ENCODE measurements around the gene FAR2. TPM values are rescaled to one million over a fixed set of nuclear protein-coding genes. Genes with fewer than 3 reads are reported as not detected.
"Not testable (repeated sequence)": the region's sequence is repeated elsewhere in the genome, so short reads cannot be mapped to it uniquely, and the experiment has no call there.

FAR2 gene
- polyA plus RNA-seq, 2 donors = 0.92 to 1.5 TPM

GRCh38 chr12:29133181-29133580, 15.9 kb upstream of the FAR2 start:
- Histone ChIP-seq H3K4me3 (ENCODE audit: low read depth in 1 of 2, low read length in 2 of 2) (no peak overlapping the region), H3K27ac (ENCODE audit: low read depth in 2 of 2, low read length in 1 of 2) (no peak overlapping the region), H3K4me1 (ENCODE audit: control insufficient read depth in 2 of 2, insufficient read depth in 2 of 2, low read length in 1 of 2) (no peaks in the 10 kb centered on the region), H3K36me3 (ENCODE audit: control insufficient read depth in 2 of 2, insufficient read depth in 2 of 2, low read length in 1 of 2) (no peaks in the 10 kb centered on the region), H3K9me3 (ENCODE audit: control insufficient read depth in 2 of 2, insufficient read depth in 1 of 2, low read depth in 1 of 2, low read length in 1 of 2) (no peaks in the 10 kb centered on the region), H3K27me3 (ENCODE audit: control insufficient read depth in 1 of 2, insufficient read depth in 2 of 2, low read length in 2 of 2) (no peaks in the 10 kb centered on the region)
- 69 to 82% methylated on average over 2 of the region's 2 CpGs for WGBS, 2 donors

GRCh38 chr12:29133680-29134079, 15.4 kb upstream of the FAR2 start:
- H3K27me3 ChIP-seq (ENCODE audit: control insufficient read depth in 1 of 2, insufficient read depth in 2 of 2, low read length in 2 of 2) = no peaks in the 10 kb centered on the region
- no peak overlapping the region for H3K4me3 ChIP-seq (ENCODE audit: low read depth in 1 of 2, low read length in 2 of 2)
- H3K27ac ChIP-seq (ENCODE audit: low read depth in 2 of 2, low read length in 1 of 2) = no peak overlapping the region
- no peaks in the 10 kb centered on the region for H3K36me3 ChIP-seq (ENCODE audit: control insufficient read depth in 2 of 2, insufficient read depth in 2 of 2, low read length in 1 of 2)
- H3K4me1 ChIP-seq (ENCODE audit: control insufficient read depth in 2 of 2, insufficient read depth in 2 of 2, low read length in 1 of 2) = no peaks in the 10 kb centered on the region
- WGBS, 2 donors = 67 to 75% methylated on average over 4 of the region's 4 CpGs
- H3K9me3 ChIP-seq (ENCODE audit: control insufficient read depth in 2 of 2, insufficient read depth in 1 of 2, low read depth in 1 of 2, low read length in 1 of 2) = no peaks in the 10 kb centered on the region

- 86 to 92% methylated on average over 3 of the region's 3 CpGs for WGBS, 2 donors
- not testable (repeated sequence) for H3K27me3 ChIP-seq (ENCODE audit: control insufficient read depth in 1 of 2, insufficient read depth in 2 of 2, low read length in 2 of 2); H3K36me3 ChIP-seq (ENCODE audit: control insufficient read depth in 2 of 2, insufficient read depth in 2 of 2, low read length in 1 of 2); H3K4me1 ChIP-seq (ENCODE audit: control insufficient read depth in 2 of 2, insufficient read depth in 2 of 2, low read length in 1 of 2); H3K4me3 ChIP-seq (ENCODE audit: low read depth in 1 of 2, low read length in 2 of 2); H3K9me3 ChIP-seq (ENCODE audit: control insufficient read depth in 2 of 2, insufficient read depth in 1 of 2, low read depth in 1 of 2, low read length in 1 of 2); H3K27ac ChIP-seq (ENCODE audit: low read depth in 2 of 2, low read length in 1 of 2)
Observed at GRCh38 chr12:29138256-29138655, 10.8 kb upstream of the FAR2 start.

GRCh38 chr12:29138855-29139254, 10.2 kb upstream of the FAR2 start:
- not testable (repeated sequence) for H3K36me3 ChIP-seq (ENCODE audit: control insufficient read depth in 2 of 2, insufficient read depth in 2 of 2, low read length in 1 of 2); H3K4me1 ChIP-seq (ENCODE audit: control insufficient read depth in 2 of 2, insufficient read depth in 2 of 2, low read length in 1 of 2); H3K27me3 ChIP-seq (ENCODE audit: control insufficient read depth in 1 of 2, insufficient read depth in 2 of 2, low read length in 2 of 2); H3K4me3 ChIP-seq (ENCODE audit: low read depth in 1 of 2, low read length in 2 of 2); H3K9me3 ChIP-seq (ENCODE audit: control insufficient read depth in 2 of 2, insufficient read depth in 1 of 2, low read depth in 1 of 2, low read length in 1 of 2); H3K27ac ChIP-seq (ENCODE audit: low read depth in 2 of 2, low read length in 1 of 2)
- WGBS, 2 donors = 71 to 73% methylated on average over 4 of the region's 4 CpGs

- Histone ChIP-seq H3K27me3 (ENCODE audit: control insufficient read depth in 1 of 2, insufficient read depth in 2 of 2, low read length in 2 of 2) (no peaks in the 10 kb centered on the region), H3K4me1 (ENCODE audit: control insufficient read depth in 2 of 2, insufficient read depth in 2 of 2, low read length in 1 of 2) (peaks cover 0 to 4% of the 10 kb centered on the region in 2 donors), H3K4me3 (ENCODE audit: low read depth in 1 of 2, low read length in 2 of 2) (no peak overlapping the region), H3K36me3 (ENCODE audit: control insufficient read depth in 2 of 2, insufficient read depth in 2 of 2, low read length in 1 of 2) (no peaks in the 10 kb centered on the region), H3K9me3 (ENCODE audit: control insufficient read depth in 2 of 2, insufficient read depth in 1 of 2, low read depth in 1 of 2, low read length in 1 of 2) (no peaks in the 10 kb centered on the region), H3K27ac (ENCODE audit: low read depth in 2 of 2, low read length in 1 of 2) (no peak overlapping the region)
- WGBS, 2 donors = 88 to 92% methylated on average over 14 of the region's 14 CpGs
Observed at GRCh38 chr12:29145372-29146170, 3.5 kb upstream of the FAR2 start.

GRCh38 chr12:29146196-29146595, 2.9 kb upstream of the FAR2 start:
- Histone ChIP-seq H3K4me1 (ENCODE audit: control insufficient read depth in 2 of 2, insufficient read depth in 2 of 2, low read length in 1 of 2) (peaks cover 0 to 4% of the 10 kb centered on the region in 2 donors), H3K27me3 (ENCODE audit: control insufficient read depth in 1 of 2, insufficient read depth in 2 of 2, low read length in 2 of 2) (no peaks in the 10 kb centered on the region), H3K9me3 (ENCODE audit: control insufficient read depth in 2 of 2, insufficient read depth in 1 of 2, low read depth in 1 of 2, low read length in 1 of 2) (no peaks in the 10 kb centered on the region), H3K27ac (ENCODE audit: low read depth in 2 of 2, low read length in 1 of 2) (no peak overlapping the region), H3K4me3 (ENCODE audit: low read depth in 1 of 2, low read length in 2 of 2) (no peak overlapping the region), H3K36me3 (ENCODE audit: control insufficient read depth in 2 of 2, insufficient read depth in 2 of 2, low read length in 1 of 2) (no peaks in the 10 kb centered on the region)

GRCh38 chr12:29147731-29148595, 1.1 kb upstream of the FAR2 start:
- H3K36me3 ChIP-seq (ENCODE audit: control insufficient read depth in 2 of 2, insufficient read depth in 2 of 2, low read length in 1 of 2) = no peaks in the 10 kb centered on the region
- peak overlapping the region; percentile 9 to 48 for H3K27ac ChIP-seq (ENCODE audit: low read depth in 2 of 2, low read length in 1 of 2)
- no peaks in the 10 kb centered on the region for H3K27me3 ChIP-seq (ENCODE audit: control insufficient read depth in 1 of 2, insufficient read depth in 2 of 2, low read length in 2 of 2)
- H3K4me1 ChIP-seq (ENCODE audit: control insufficient read depth in 2 of 2, insufficient read depth in 2 of 2, low read length in 1 of 2) = peaks cover 0 to 4% of the 10 kb centered on the region in 2 donors
- no peaks in the 10 kb centered on the region for H3K9me3 ChIP-seq (ENCODE audit: control insufficient read depth in 2 of 2, insufficient read depth in 1 of 2, low read depth in 1 of 2, low read length in 1 of 2)
- WGBS, 2 donors = 10 to 16% methylated on average over 14 of the region's 14 CpGs
- H3K4me3 ChIP-seq (ENCODE audit: low read depth in 1 of 2, low read length in 2 of 2) = peak overlapping the region; percentile 1 to 52

GRCh38 chr12:29148596-29148910, 525 bp upstream of the FAR2 start:
- Histone ChIP-seq H3K27ac (ENCODE audit: low read depth in 2 of 2, low read length in 1 of 2) (peak overlapping the region; percentile 9 to 48), H3K4me3 (ENCODE audit: low read depth in 1 of 2, low read length in 2 of 2) (peak overlapping the region; percentile 52 to 73), H3K36me3 (ENCODE audit: control insufficient read depth in 2 of 2, insufficient read depth in 2 of 2, low read length in 1 of 2) (no peaks in the 10 kb centered on the region), H3K4me1 (ENCODE audit: control insufficient read depth in 2 of 2, insufficient read depth in 2 of 2, low read length in 1 of 2) (peaks cover 0 to 4% of the 10 kb centered on the region in 2 donors), H3K27me3 (ENCODE audit: control insufficient read depth in 1 of 2, insufficient read depth in 2 of 2, low read length in 2 of 2) (no peaks in the 10 kb centered on the region), H3K9me3 (ENCODE audit: control insufficient read depth in 2 of 2, insufficient read depth in 1 of 2, low read depth in 1 of 2, low read length in 1 of 2) (no peaks in the 10 kb centered on the region)
- WGBS, 2 donors = 1 to 2% methylated on average over 9 to 10 of the region's 10 CpGs

GRCh38 chr12:29149691-29150281, 708 bp downstream of the FAR2 start:
- H3K36me3 ChIP-seq (ENCODE audit: control insufficient read depth in 2 of 2, insufficient read depth in 2 of 2, low read length in 1 of 2) = no peaks in the 10 kb centered on the region
- peak overlapping the region; percentile 52 to 73 for H3K4me3 ChIP-seq (ENCODE audit: low read depth in 1 of 2, low read length in 2 of 2)
- 22% methylated on average over 27 to 34 of the region's 34 CpGs for WGBS, 2 donors
- no peaks in the 10 kb centered on the region for H3K9me3 ChIP-seq (ENCODE audit: control insufficient read depth in 2 of 2, insufficient read depth in 1 of 2, low read depth in 1 of 2, low read length in 1 of 2)
- no peaks in the 10 kb centered on the region for H3K27me3 ChIP-seq (ENCODE audit: control insufficient read depth in 1 of 2, insufficient read depth in 2 of 2, low read length in 2 of 2)
- H3K27ac ChIP-seq (ENCODE audit: low read depth in 2 of 2, low read length in 1 of 2) = peak overlapping the region; percentile 60 to 85
- peaks cover 0 to 4% of the 10 kb centered on the region in 2 donors for H3K4me1 ChIP-seq (ENCODE audit: control insufficient read depth in 2 of 2, insufficient read depth in 2 of 2, low read length in 1 of 2)
